ENCODE results near the gene MARCHF2.
"Not testable (repeated sequence)": the region's sequence is repeated elsewhere in the genome, so short reads cannot be mapped to it uniquely, and the experiment has no call there.

MARCHF2 gene

GRCh38 chr19:8413629-8413995 lies 507 bp downstream of the MARCHF2 start:
- no peak for DNase-seq

GRCh38 chr19:8416796-8417195 lies 3.7 kb downstream of the MARCHF2 start:
- DNase-seq = no peak

GRCh38 chr19:8421484-8422461 lies 8.7 kb downstream of the MARCHF2 start:
- no peak for DNase-seq

- DNase-seq = peak; percentile 18
These were observed 10.7 kb downstream of the MARCHF2 start for GRCh38 chr19:8423817-8424223.

- DNase-seq = not testable (repeated sequence)
These were observed 12.2 kb downstream of the MARCHF2 start for GRCh38 chr19:8425331-8425730.

GRCh38 chr19:8426283-8426682 lies 13.2 kb downstream of the MARCHF2 start:
- DNase-seq = no peak

- no peak for DNase-seq
These were observed 15.9 kb downstream of the MARCHF2 start for GRCh38 chr19:8429044-8429443.

- no peak for DNase-seq
These were observed 16.7 kb downstream of the MARCHF2 start for GRCh38 chr19:8429826-8430225.

GRCh38 chr19:8430650-8431049 lies 17.5 kb downstream of the MARCHF2 start:
- DNase-seq = no peak

GRCh38 chr19:8438236-8438635 lies 25.1 kb downstream of the MARCHF2 start:
- no peak for DNase-seq

GRCh38 chr19:8441725-8442544 lies 28.8 kb downstream of the MARCHF2 start:
- DNase-seq = no peak

GRCh38 chr19:8444140-8444676 lies 31.1 kb downstream of the MARCHF2 start:
- not testable (repeated sequence) for DNase-seq

GRCh38 chr19:8444677-8445487 lies 31.8 kb downstream of the MARCHF2 start, which contains the start of gene HNRNPM:
TSS of gene HNRNPM (plus strand) at chr19:8444975. CDS start at chr19:8444999, 24 bp downstream.
- peak; percentile 99 for DNase-seq

- peak; percentile 46 for DNase-seq
These were observed 32.4 kb downstream of the MARCHF2 start for GRCh38 chr19:8445488-8446001.

- no peak for DNase-seq
These were observed 33.1 kb downstream of the MARCHF2 start for GRCh38 chr19:8446061-8446709.

GRCh38 chr19:8449830-8450229 lies 36.7 kb downstream of the MARCHF2 start:
- DNase-seq = no peak

GRCh38 chr19:8451377-8451776 lies 38.3 kb downstream of the MARCHF2 start:
- no peak for DNase-seq

- no peak for DNase-seq
These were observed 38.8 kb downstream of the MARCHF2 start for GRCh38 chr19:8451885-8452284.

GRCh38 chr19:8452446-8453123 lies 39.5 kb downstream of the MARCHF2 start:
- no peak for DNase-seq

GRCh38 chr19:8453616-8454015 lies 40.5 kb downstream of the MARCHF2 start:
- no peak for DNase-seq

- DNase-seq = no peak
These were observed 41.1 kb downstream of the MARCHF2 start for GRCh38 chr19:8454218-8454617.
